B cell (primary cell): ENCODE data around the gene CCNG2.

Experiments used
- EZH2 ChIP-seq: IDR thresholded peaks from 2 replicates; pipeline ENCODE4 v1.6.1; 2012; ENCODE audit warnings: borderline replicate concordance, low read depth, mild to moderate bottlenecking, moderate library complexity, low read length; ENCODE audit not compliant: insufficient read depth, poor library complexity, severe bottlenecking
- TF ChIP-seq, protein P1 (sequence below): fragments of 200-600 bp; IDR thresholded peaks from one replicate; pipeline ENCODE4 v1.8.0; 2022; ENCODE audit warnings: antibody characterized with exemption, mild to moderate bottlenecking

GRCh38 chr4:77163641-77164040, 6.6 kb downstream of the CCNG2 start:
- TF ChIP-seq, protein P1, sequence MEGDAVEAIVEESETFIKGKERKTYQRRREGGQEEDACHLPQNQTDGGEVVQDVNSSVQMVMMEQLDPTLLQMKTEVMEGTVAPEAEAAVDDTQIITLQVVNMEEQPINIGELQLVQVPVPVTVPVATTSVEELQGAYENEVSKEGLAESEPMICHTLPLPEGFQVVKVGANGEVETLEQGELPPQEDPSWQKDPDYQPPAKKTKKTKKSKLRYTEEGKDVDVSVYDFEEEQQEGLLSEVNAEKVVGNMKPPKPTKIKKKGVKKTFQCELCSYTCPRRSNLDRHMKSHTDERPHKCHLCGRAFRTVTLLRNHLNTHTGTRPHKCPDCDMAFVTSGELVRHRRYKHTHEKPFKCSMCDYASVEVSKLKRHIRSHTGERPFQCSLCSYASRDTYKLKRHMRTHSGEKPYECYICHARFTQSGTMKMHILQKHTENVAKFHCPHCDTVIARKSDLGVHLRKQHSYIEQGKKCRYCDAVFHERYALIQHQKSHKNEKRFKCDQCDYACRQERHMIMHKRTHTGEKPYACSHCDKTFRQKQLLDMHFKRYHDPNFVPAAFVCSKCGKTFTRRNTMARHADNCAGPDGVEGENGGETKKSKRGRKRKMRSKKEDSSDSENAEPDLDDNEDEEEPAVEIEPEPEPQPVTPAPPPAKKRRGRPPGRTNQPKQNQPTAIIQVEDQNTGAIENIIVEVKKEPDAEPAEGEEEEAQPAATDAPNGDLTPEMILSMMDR, result no peak
- TF ChIP-seq EZH2, result no peak
